HCT116 (cell line): Measurements from ENCODE around the gene TMEM192. TPM values are rescaled to one million over a fixed set of nuclear protein-coding genes. Genes with fewer than 3 reads are reported as not detected.
"Not testable (repeated sequence)": the region's sequence is repeated elsewhere in the genome, so short reads cannot be mapped to it uniquely, and the experiment has no call there.

Experiments
- ATAC-seq: fragments of 200-7000 bp; cut with Tn5 transposase; 2 replicates; pipeline ENCODE4 v1.9.1; 2020; ENCODE audit warnings: mild to moderate bottlenecking, moderate library complexity
- BruUV-seq: library from RNA; stranded (reverse); fragments of 400-500 nt; replicated peaks from 2 replicates; lab custom pipeline; 2021; lab: Mats Ljungman, UMichigan
- CTCF ChIA-PET: fragments of 300-600 bp; sonication (Branson Sonifier 250); formaldehyde crosslinking; loops from one replicate; lab custom pipeline; 2021; ENCODE audit warnings: antibody characterized with exemption; lab: Charles Lee
- POLR2A ChIA-PET: fragments of 300-600, 350-600 bp; sonication (Branson Sonifier 250); formaldehyde crosslinking; loops from one replicate; lab custom pipeline; 2021; ENCODE audit warnings: antibody characterized with exemption; lab: Charles Lee
- RAD21 ChIA-PET, 2 experiments: fragments of 300-600 bp; sonication (Branson Sonifier 250); formaldehyde crosslinking; loops; one replicate each; lab custom pipeline; 2023; ENCODE audit warnings: low total read pairs in 2 of 2; ENCODE audit not compliant: uncharacterized antibody in 2 of 2, unreplicated experiment in 2 of 2, low non-redundant PET in 1 of 2; lab: Charles Lee
- DNase-seq: peaks from one replicate; pipeline ENCODE4 v3.0.0-alpha.2; 2010; ENCODE audit warnings: low read depth, low spot score
- H2AFZ ChIP-seq: fragments of 200-600 bp; shearing (Covaris generic), sonication (generic); 2 replicates; pipeline ENCODE4 v1.6.1; 2017; ENCODE audit warnings: low read depth, mixed run types, mixed read lengths, antibody characterized with exemption, low read length; ENCODE audit not compliant: poor library complexity, severe bottlenecking
- H3K27ac ChIP-seq: 2 replicates; pipeline ENCODE4 v1.5.1; 2012; ENCODE audit warnings: low read depth, low read length
- H3K27me3 ChIP-seq: fragments of 200-600 bp; sonication (generic); 2 replicates; pipeline ENCODE4 v1.6.1; 2016; ENCODE audit warnings: mixed run types, low read length, mixed read lengths; ENCODE audit not compliant: insufficient read depth
- H3K36me3 ChIP-seq, 2 experiments: fragments of 200-500 bp in 1 of 2; fragments of 200-600 bp in 1 of 2; sonication (Bioruptor generic) in 1 of 2; sonication (generic) in 1 of 2; 2 replicates each; pipeline versions ENCODE4 v1.5.1 to v1.6.1; 2014 to 2016; ENCODE audit warnings: low read length in 2 of 2, inconsistent platforms in 1 of 2, mixed read lengths in 1 of 2, mixed run types in 1 of 2; ENCODE audit not compliant: insufficient read depth in 2 of 2, control insufficient read depth in 1 of 2
- H3K4me1 ChIP-seq, 2 experiments: fragments of 200-600 bp in 1 of 2; sonication (generic) in 1 of 2; 2 replicates each; pipeline versions ENCODE4 v1.5.1 to v1.6.1; 2012 to 2017; ENCODE audit warnings: low read length in 2 of 2, inconsistent platforms in 1 of 2, mild to moderate bottlenecking in 1 of 2, mixed read lengths in 1 of 2, mixed run types in 1 of 2, moderate library complexity in 1 of 2; ENCODE audit not compliant: insufficient read depth in 2 of 2, control insufficient read depth in 1 of 2
- H3K4me2 ChIP-seq: fragments of 200-600 bp; sonication (generic); 2 replicates; pipeline ENCODE4 v1.6.1; 2017; ENCODE audit warnings: mixed run types, low read length, mixed read lengths
- H3K4me3 ChIP-seq, 2 experiments: fragments of 200-600 bp in 1 of 2; sonication (generic) in 1 of 2; replicated peaks in 1 of 2; 2 replicates each; pipeline ENCODE4 v1.5.1; 2011 to 2016; ENCODE audit warnings: low read length in 2 of 2, control low read depth in 1 of 2, low read depth in 1 of 2, mild to moderate bottlenecking in 1 of 2, mixed read lengths in 1 of 2, mixed run types in 1 of 2
- H3K79me2 ChIP-seq: fragments of 200-600 bp; sonication (generic); 2 replicates; pipeline ENCODE4 v1.6.1; 2017; ENCODE audit warnings: mild to moderate bottlenecking, mixed run types, low read length, moderate library complexity, mixed read lengths; ENCODE audit not compliant: insufficient read depth
- H3K9ac ChIP-seq: fragments of 200-600 bp; sonication (generic); 2 replicates; pipeline ENCODE4 v1.6.1; 2016; ENCODE audit warnings: low read length, mixed read lengths
- H3K9me2 ChIP-seq: fragments of 200-600 bp; sonication (generic), shearing (Covaris generic); 2 replicates; pipeline ENCODE4 v1.6.1; 2017; ENCODE audit warnings: mixed run types, mild to moderate bottlenecking, moderate library complexity; ENCODE audit not compliant: insufficient read depth
- H3K9me3 ChIP-seq, 2 experiments: fragments of 200-500 bp in 1 of 2; fragments of 200-600 bp in 1 of 2; sonication (Bioruptor generic) in 1 of 2; sonication (generic) in 1 of 2; 2 replicates each; pipeline ENCODE4 v1.6.1; 2014 to 2017; ENCODE audit warnings: low read length in 2 of 2, mixed read lengths in 2 of 2, inconsistent platforms in 1 of 2, low read depth in 1 of 2, mild to moderate bottlenecking in 1 of 2, mixed run types in 1 of 2, moderate library complexity in 1 of 2; ENCODE audit not compliant: control insufficient read depth in 1 of 2, insufficient read depth in 1 of 2
- H4K20me1 ChIP-seq: fragments of 200-600 bp; sonication (generic), shearing (Covaris generic); 2 replicates; pipeline ENCODE4 v1.6.1; 2017; ENCODE audit warnings: mixed run types, mild to moderate bottlenecking, moderate library complexity; ENCODE audit not compliant: insufficient read depth
- EZH2 ChIP-seq: fragments of 200-600 bp; sonication (generic); IDR thresholded peaks from 2 replicates; pipeline ENCODE4 v1.6.1; 2017; ENCODE audit warnings: antibody characterized with exemption, mixed run types
- EZH2phosphoT487 ChIP-seq: fragments of 200-600 bp; IDR thresholded peaks from 2 replicates; pipeline ENCODE4 v1.6.1; 2018; ENCODE audit warnings: antibody characterized with exemption, borderline replicate concordance
- FOSL1 ChIP-seq: IDR thresholded peaks from 2 replicates; pipeline ENCODE4 v1.6.1; 2012; ENCODE audit warnings: low read depth
- JUND ChIP-seq: IDR thresholded peaks from 2 replicates; pipeline ENCODE4 v1.6.1; 2012
- POLR2A ChIP-seq: IDR thresholded peaks from 2 replicates; pipeline ENCODE4 v1.7.0; 2011; ENCODE audit warnings: borderline replicate concordance; ENCODE audit not compliant: insufficient read depth, insufficient read length; ENCODE audit errors: extremely low read depth
- SP1 ChIP-seq: IDR thresholded peaks from 2 replicates; pipeline ENCODE4 v1.6.1; 2012; ENCODE audit warnings: low read depth
- ZFX ChIP-seq: fragments of 450-650 bp; IDR thresholded peaks from 2 replicates; pipeline ENCODE4 v1.6.1; 2017
- intact Hi-C: fragments of 100-400 bp; cut with micrococcal nuclease; formaldehyde crosslinking; loops from 2 replicates; pipeline ENCODE4 v1.10.0; 2022
- total RNA-seq: library from RNA; stranded (reverse); gene quantifications from one replicate; pipeline ENCODE4 v1.2.1, GENCODE V29; 2021; ENCODE audit not compliant: unreplicated experiment
- TF ChIP-seq, protein P1 (sequence below), 3 experiments: fragments of 200-600 bp in 1 of 3; sonication (generic) in 1 of 3; IDR thresholded peaks in 2 of 3; conservative IDR thresholded peaks in 1 of 3; 2 replicates each; pipeline ENCODE4 v1.5.1; 2012 to 2017; ENCODE audit warnings: low read depth in 2 of 3, low read length in 2 of 3, antibody characterized with exemption in 1 of 3, borderline replicate concordance in 1 of 3, control low read depth in 1 of 3, mild to moderate bottlenecking in 1 of 3, mixed read lengths in 1 of 3, mixed run types in 1 of 3, moderate library complexity in 1 of 3; ENCODE audit not compliant: insufficient read depth in 1 of 3

Gene TMEM192
- total RNA-seq, 1 experiment from 2014 or later: 13.1 TPM

- no peak for TF ChIP-seq POLR2A
- TF ChIP-seq SP1: no peak
- TF ChIP-seq ZFX: no peak
- TF ChIP-seq JUND: no peak
- TF ChIP-seq, protein P1, sequence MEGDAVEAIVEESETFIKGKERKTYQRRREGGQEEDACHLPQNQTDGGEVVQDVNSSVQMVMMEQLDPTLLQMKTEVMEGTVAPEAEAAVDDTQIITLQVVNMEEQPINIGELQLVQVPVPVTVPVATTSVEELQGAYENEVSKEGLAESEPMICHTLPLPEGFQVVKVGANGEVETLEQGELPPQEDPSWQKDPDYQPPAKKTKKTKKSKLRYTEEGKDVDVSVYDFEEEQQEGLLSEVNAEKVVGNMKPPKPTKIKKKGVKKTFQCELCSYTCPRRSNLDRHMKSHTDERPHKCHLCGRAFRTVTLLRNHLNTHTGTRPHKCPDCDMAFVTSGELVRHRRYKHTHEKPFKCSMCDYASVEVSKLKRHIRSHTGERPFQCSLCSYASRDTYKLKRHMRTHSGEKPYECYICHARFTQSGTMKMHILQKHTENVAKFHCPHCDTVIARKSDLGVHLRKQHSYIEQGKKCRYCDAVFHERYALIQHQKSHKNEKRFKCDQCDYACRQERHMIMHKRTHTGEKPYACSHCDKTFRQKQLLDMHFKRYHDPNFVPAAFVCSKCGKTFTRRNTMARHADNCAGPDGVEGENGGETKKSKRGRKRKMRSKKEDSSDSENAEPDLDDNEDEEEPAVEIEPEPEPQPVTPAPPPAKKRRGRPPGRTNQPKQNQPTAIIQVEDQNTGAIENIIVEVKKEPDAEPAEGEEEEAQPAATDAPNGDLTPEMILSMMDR (IDR thresholded peaks at IDR 0.05 in 2 of 3, conservative IDR thresholded peaks at IDR 0.05 in 1 of 3; ENCODE audit: borderline replicate concordance in 1 of 3, insufficient read depth in 1 of 3, low read depth in 2 of 3, low read length in 2 of 3): no peak
- TF ChIP-seq, all 23 proteins: peak for 0
Measured at GRCh38 chr4:165085946-165086345, 26.7 kb downstream of the TMEM192 start (continued).

DNA sequence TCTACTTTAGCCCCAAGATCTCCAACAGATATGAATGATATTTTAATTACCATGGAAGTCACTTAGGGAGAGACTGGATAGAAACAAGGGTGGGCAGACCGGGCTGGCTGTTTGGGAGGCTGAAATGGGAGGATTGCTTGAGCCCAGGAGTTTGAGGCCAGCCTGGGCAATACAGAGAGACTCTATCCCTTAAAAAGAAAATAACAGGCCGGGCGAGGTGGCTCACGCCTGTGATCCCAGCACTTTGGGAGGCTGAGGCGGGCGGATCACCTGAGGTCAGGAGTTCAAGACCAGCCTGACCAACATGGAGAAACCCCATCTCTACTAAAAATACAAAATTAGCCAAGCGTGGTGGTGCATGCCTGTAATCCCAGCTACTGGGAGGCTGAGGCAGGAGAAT is 27.9 kb downstream of the TMEM192 start:
- BruUV-seq, H3K9me2 ChIP-seq, H3K4me1 ChIP-seq, H3K27ac ChIP-seq, H3K36me3 ChIP-seq, H3K4me2 ChIP-seq, H3K9ac ChIP-seq, RAD21 ChIA-PET, DNase-seq, H3K79me2 ChIP-seq, ATAC-seq, H4K20me1 ChIP-seq, H2AFZ ChIP-seq, H3K4me3 ChIP-seq, POLR2A ChIA-PET, H3K27me3 ChIP-seq, intact Hi-C loops, H3K9me3 ChIP-seq: not testable (repeated sequence)
- CTCF ChIA-PET: interaction anchor here (0.9 kb wide), 1 partner anchor 28 kb away, joined by 3 read pairs; the partner anchor contains the start of gene TMEM192

- RAD21 ChIA-PET: no interaction called here
- no peak for TF ChIP-seq FOSL1
- TF ChIP-seq EZH2: no peak
- no peak for TF ChIP-seq EZH2phosphoT487
- TF ChIP-seq SP1: no peak
- no peak overlapping the region for H3K4me3 ChIP-seq
Measured at GRCh38 chr4:165079476-165079875, 33.2 kb downstream of the TMEM192 start.

More at GRCh38 chr4:165079476-165079875, 33.2 kb downstream of the TMEM192 start:
- no peak overlapping the region for H3K27ac ChIP-seq
- ChIA-PET CTCF (interaction anchor here (1.5 kb wide), 1 partner anchor 18 kb away, joined by 3 read pairs; no protein-coding TSS in a partner anchor), POLR2A (no interaction called here)
- no peaks in the 10 kb centered on the region for H3K79me2 ChIP-seq
- no peaks in the 10 kb centered on the region for H3K27me3 ChIP-seq
- no peaks in the 10 kb centered on the region for H3K9me2 ChIP-seq
- no TSS peak for BruUV-seq
- no peaks in the 10 kb centered on the region for H4K20me1 ChIP-seq
- no peak overlapping the region for H3K4me2 ChIP-seq
- no peak overlapping the region for H2AFZ ChIP-seq
- H3K4me1 ChIP-seq: no peaks in the 10 kb centered on the region
- no peaks in the 10 kb centered on the region for H3K9me3 ChIP-seq
- intact Hi-C loops: no loop called here
- DNase-seq: no peak
- no peak for ATAC-seq
- H3K9ac ChIP-seq: no peak overlapping the region
- no peaks in the 10 kb centered on the region; a peak in 1 of 4 replicates for H3K36me3 ChIP-seq
